Endothelial cell of hepatic sinusoid (primary cell): ENCODE data around the gene SHISA4.
"Not testable (repeated sequence)": the region's sequence is repeated elsewhere in the genome, so short reads cannot be mapped to it uniquely, and the experiment has no call there.

Source experiments
- in situ Hi-C: cut with HindIII; loops from 2 replicates; pipeline ENCODE4 v1.10.0; 2017; ENCODE audit warnings: low sequenced_read_pairs

Gene SHISA4

DNA sequence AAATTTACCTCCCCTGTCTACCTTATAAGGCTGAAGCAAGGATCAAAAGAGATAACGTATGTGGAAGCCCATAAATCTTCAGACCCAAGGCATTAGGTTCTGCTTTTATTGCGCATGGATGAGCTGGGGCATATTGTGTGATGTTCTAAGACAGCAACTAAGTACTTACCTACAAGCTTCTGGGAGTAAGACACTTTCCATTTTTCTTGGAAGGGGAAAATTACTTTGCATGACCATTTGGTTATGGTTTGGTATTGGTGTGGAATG is 36.5 kb downstream of the SHISA4 start:
- in situ Hi-C loops, result no loop called here

- in situ Hi-C loops, result no loop called here
These were observed 37.4 kb downstream of the SHISA4 start for GRCh38 chr1:201925981-201926645.

- in situ Hi-C loops, result no loop called here
These were observed 39.6 kb downstream of the SHISA4 start for GRCh38 chr1:201928266-201928665.

DNA sequence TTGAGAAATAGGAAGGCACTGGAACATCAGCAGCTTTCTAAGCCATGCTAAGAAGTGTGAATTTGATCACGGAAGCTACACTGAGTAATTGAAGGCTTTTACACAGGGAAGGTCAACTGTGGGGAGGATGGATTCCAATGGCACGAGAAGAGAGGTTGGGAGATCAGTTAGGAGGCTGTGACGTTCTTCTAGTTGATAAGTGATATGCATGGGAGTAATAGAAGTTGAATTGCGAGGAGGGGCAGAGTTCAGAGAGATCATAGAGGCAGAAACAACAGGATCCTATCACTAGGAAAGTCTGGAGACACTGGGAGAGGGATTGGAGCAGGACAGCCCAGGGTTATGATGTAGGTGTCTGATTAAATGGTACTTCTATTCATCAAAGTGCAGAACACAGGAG is 41.4 kb downstream of the SHISA4 start:
- in situ Hi-C loops, result no loop called here

- in situ Hi-C loops, result no loop called here
These were observed 42.1 kb downstream of the SHISA4 start for GRCh38 chr1:201930803-201931202.

- in situ Hi-C loops, result no loop called here
These were observed 45.2 kb downstream of the SHISA4 start for GRCh38 chr1:201933840-201934430.

DNA sequence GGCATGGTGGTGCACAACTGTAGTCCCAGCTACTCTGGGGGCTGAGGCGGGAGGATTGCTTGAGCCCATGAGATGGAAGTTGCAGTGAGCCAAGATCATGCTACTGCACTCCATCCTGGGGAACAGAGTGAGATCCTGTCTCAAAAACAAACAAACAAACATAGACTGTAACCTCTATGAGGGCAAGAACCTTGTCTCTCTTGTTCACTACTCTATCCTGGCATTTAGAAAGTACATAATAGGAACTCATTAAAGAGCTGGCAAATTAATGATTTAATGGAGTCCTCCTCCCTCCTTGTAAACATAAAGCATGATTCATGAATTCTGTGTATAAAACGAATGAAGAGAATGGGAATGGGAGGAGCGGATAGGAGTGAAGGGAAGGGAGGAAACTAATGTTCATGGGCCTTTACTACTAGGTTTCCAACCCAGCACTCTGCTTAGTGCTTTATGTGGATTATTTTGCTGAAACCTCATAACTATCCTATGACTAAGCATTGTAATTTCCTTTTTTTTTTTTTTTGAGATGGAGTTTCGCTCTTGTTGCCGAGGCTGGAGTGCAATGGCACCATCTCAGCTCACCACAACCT is 49.0 kb downstream of the SHISA4 start:
- in situ Hi-C loops, result no loop called here

DNA sequence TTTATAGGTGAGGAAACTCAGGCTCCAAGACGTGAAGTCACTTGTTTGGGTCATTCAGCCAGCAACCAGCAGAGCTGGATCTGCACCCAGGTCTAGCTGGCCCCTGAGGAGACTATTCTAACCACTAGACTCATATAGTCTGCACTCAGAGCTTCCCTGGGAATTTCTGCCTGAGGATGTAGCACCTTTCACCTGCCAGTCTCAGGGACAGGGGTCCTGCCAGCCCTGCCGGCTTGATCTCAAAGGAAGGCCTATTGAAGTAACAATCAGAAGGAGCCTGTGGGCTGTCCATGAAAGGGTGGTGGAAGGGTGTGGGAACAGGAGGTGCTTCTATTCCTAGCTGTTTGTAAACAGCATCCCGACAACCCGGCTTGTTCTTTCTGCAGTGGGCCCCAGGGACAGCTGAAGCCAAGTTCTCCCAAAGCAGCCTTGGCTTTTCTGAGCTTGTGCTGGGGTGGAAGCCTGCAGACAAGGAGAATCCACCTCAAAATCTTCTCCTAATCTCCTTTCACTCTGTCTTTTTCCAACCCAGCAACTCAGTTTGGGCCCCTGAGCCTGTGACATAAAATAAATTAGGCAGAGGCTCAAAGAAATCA is 49.8 kb downstream of the SHISA4 start:
- in situ Hi-C loops, result no loop called here

DNA sequence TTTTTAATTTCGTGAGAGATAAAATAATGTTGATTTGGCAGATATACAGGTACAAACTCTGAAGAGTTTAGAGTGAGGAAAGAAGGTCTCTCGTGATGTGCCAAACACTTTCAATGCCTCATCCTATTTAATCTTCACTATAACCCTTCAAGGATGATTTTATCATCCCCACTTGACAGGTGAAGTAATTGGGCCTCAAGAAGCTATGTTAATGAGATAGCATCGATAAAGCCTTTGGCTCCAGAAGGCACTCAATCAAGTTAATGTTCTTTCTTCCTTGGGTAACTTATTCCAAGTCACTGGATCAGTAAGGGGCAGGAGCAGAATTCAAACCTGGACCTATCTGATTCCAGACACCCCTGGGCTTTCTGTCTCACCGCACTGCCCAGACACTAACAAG is 50.5 kb downstream of the SHISA4 start:
- in situ Hi-C loops, result no loop called here

DNA sequence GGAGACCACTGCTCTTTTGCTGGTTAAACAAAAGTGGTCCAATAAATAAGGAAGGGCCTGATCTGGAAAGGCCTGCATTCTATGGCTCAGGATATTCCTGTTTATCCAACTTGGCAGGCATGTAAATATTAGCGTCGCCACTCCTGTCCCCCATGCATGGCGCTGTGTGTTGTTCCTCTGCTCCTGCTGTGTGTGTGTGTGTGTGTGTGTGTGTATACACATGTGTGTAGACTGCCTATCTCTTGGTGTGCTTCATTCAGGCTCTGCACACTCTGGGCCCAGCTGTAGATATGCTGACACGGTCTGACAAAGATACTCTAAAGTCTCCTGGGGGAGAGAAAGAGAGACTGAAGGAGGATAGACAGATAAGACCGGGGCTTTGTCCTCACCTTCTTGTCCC is 50.9 kb downstream of the SHISA4 start:
- in situ Hi-C loops, result no loop called here

DNA sequence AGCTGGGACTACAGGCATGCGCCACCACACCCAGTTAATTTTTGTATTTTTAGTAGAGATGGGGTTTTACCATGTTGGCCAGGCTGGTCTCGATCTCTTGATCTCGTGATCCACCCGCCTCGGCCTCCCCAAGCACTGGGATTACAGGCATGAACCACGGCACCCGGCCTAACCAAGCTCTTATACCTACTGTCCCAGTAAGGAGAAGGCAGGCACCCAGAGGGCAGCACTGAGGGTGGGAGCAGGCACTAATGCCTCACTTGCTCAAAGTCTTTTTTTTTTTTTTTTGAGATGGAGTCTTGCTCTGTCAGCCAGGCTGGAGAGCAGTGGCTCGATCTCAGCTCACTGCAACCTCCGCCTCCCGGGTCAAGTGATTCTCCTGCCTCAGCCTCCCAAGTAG is 51.6 kb downstream of the SHISA4 start:
- in situ Hi-C loops, result not testable (repeated sequence)

GRCh38 chr1:201941420-201942128 is 52.9 kb downstream of the SHISA4 start:
- in situ Hi-C loops, result no loop called here

GRCh38 chr1:201942129-201942495 is 53.4 kb downstream of the SHISA4 start:
- in situ Hi-C loops, result no loop called here
